Suprapubic skin (tissue), 3 donors: ENCODE results near the gene PRRT1.

ENCODE experiments used
- EP300 ChIP-seq: sonication (generic); formaldehyde crosslinking; IDR thresholded peaks from one replicate; pipeline ENCODE4 v1.6.1; 2017; ENCODE audit warnings: antibody characterized with exemption
- TF ChIP-seq, protein P1 (sequence below), 2 donors: fragments of 200-600 bp in 1 of 2; fragments of 450-650 bp in 1 of 2; sonication (generic) in 1 of 2; IDR thresholded peaks; one replicate each; pipeline ENCODE4 v1.5.1; 2016 to 2019; ENCODE audit warnings: antibody characterized with exemption in 2 of 2, mild to moderate bottlenecking in 1 of 2, moderate library complexity in 1 of 2

DNA sequence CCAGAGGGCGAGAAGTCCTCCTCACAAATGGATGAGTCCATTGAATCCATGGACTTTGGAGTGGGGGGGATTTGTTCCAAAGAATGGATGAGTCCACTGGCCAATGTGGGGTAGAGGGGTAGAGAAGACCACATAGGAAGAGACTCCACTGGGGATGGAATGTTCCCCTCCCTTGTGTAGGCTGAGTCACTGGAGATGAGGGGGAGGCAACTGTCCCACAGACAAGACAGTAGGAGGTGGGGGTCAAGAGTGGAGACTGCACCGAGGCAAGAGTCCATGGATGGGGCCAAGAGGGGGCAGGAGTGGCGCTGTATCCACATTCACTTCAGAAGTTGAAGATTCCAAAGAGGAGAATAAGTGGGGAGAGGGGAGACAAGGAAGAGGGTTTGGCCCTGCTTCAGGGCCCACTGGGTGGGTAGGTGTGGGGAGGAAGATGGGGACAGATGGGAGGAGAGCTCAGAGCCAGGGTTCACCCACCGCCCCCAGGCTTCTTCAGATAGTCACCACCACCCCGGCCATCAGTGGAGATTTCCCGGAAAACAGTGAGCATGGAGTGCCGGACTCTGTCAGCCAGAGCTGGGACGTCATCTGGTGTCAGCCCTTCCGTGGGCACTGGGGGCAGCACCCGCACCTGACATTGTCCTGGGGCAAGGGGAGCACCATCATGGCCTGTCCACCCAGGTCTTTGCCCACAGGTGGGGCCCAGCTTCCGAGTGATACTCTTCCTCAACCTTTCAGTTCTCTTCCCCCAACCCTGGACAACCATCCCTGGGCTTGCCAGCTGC lies 17.3 kb upstream of the PRRT1 start:
- no peak for TF ChIP-seq EP300
- TF ChIP-seq, protein P1, sequence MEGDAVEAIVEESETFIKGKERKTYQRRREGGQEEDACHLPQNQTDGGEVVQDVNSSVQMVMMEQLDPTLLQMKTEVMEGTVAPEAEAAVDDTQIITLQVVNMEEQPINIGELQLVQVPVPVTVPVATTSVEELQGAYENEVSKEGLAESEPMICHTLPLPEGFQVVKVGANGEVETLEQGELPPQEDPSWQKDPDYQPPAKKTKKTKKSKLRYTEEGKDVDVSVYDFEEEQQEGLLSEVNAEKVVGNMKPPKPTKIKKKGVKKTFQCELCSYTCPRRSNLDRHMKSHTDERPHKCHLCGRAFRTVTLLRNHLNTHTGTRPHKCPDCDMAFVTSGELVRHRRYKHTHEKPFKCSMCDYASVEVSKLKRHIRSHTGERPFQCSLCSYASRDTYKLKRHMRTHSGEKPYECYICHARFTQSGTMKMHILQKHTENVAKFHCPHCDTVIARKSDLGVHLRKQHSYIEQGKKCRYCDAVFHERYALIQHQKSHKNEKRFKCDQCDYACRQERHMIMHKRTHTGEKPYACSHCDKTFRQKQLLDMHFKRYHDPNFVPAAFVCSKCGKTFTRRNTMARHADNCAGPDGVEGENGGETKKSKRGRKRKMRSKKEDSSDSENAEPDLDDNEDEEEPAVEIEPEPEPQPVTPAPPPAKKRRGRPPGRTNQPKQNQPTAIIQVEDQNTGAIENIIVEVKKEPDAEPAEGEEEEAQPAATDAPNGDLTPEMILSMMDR (IDR thresholded peaks at IDR 0.05), result no peak
